Panc1 (cell line): ENCODE results near the gene NRG2. TPM values are rescaled to one million over a fixed set of nuclear protein-coding genes. Genes with fewer than 3 reads are reported as not detected.

ENCODE experiments used
- ATAC-seq: fragments of 200-7000 bp; cut with Tn5 transposase; 2 replicates; pipeline ENCODE4 v1.9.1; 2020; ENCODE audit warnings: mild to moderate bottlenecking, moderate library complexity
- BruUV-seq: library from RNA; stranded (reverse); fragments of 400-500 nt; replicated peaks from 2 replicates; lab custom pipeline; 2021; lab: Mats Ljungman, UMichigan
- CTCF ChIA-PET: fragments of 300-600 bp; sonication (Branson Sonifier 250); formaldehyde crosslinking; loops from one replicate; lab custom pipeline; 2022; ENCODE audit warnings: antibody characterized with exemption; lab: Charles Lee
- POLR2A ChIA-PET: fragments of 300-600 bp; sonication (Branson Sonifier 250); formaldehyde crosslinking; loops from one replicate; lab custom pipeline; 2022; ENCODE audit warnings: antibody characterized with exemption; lab: Charles Lee
- DNase-seq: peaks from one replicate; pipeline ENCODE4 v3.0.0-alpha.2; 2010; ENCODE audit warnings: low read depth, low spot score
- H3K27ac ChIP-seq: 2 replicates; pipeline ENCODE4 v1.5.1; 2011; ENCODE audit warnings: mild to moderate bottlenecking, low read length, inconsistent platforms
- H3K27me3 ChIP-seq: fragments of 200-500 bp; sonication (Bioruptor generic); 2 replicates; pipeline ENCODE4 v1.6.0; 2014; ENCODE audit warnings: low read length, inconsistent platforms; ENCODE audit not compliant: control insufficient read depth, insufficient read depth
- H3K36me3 ChIP-seq: fragments of 200-500 bp; sonication (Bioruptor generic); 2 replicates; pipeline ENCODE4 v1.5.1; 2014; ENCODE audit warnings: inconsistent platforms, mild to moderate bottlenecking, low read length, moderate library complexity; ENCODE audit not compliant: control insufficient read depth, insufficient read depth
- H3K4me1 ChIP-seq: 2 replicates; pipeline ENCODE4 v1.5.1; 2011; ENCODE audit warnings: inconsistent platforms, mild to moderate bottlenecking, low read length, moderate library complexity; ENCODE audit not compliant: control insufficient read depth, insufficient read depth
- H3K4me3 ChIP-seq, 2 experiments: 2 replicates each; pipeline ENCODE4 v1.5.1; 2011 to 2012; ENCODE audit warnings: low read depth in 2 of 2, low read length in 2 of 2, mild to moderate bottlenecking in 2 of 2, inconsistent platforms in 1 of 2, moderate library complexity in 1 of 2
- H3K9me3 ChIP-seq: fragments of 200-500 bp; sonication (Bioruptor generic); 2 replicates; pipeline ENCODE4 v1.5.1; 2014; ENCODE audit warnings: low read depth, mild to moderate bottlenecking, inconsistent platforms, low read length, moderate library complexity; ENCODE audit not compliant: control insufficient read depth, insufficient read depth
- CTCF ChIP-seq: fragments of 450-650 bp; IDR thresholded peaks from 2 replicates; pipeline ENCODE4 v1.5.1; 2017; ENCODE audit warnings: mild to moderate bottlenecking
- POLR2AphosphoS5 ChIP-seq: IDR thresholded peaks from 2 replicates; pipeline ENCODE4 v1.6.1; 2012; ENCODE audit warnings: mild to moderate bottlenecking, low read depth, low read length, moderate library complexity
- REST ChIP-seq, 2 experiments: IDR thresholded peaks; 2 replicates each; pipeline ENCODE4 v1.6.1; 2011 to 2012; ENCODE audit warnings: low read depth in 2 of 2, control low read depth in 1 of 2, low read length in 1 of 2, mild to moderate bottlenecking in 1 of 2, moderate library complexity in 1 of 2; ENCODE audit not compliant: insufficient read depth in 1 of 2
- SIN3A ChIP-seq: IDR thresholded peaks from 2 replicates; pipeline ENCODE4 v1.6.1; 2012; ENCODE audit warnings: low read depth, mild to moderate bottlenecking, low read length, moderate library complexity, borderline replicate concordance; ENCODE audit not compliant: insufficient read depth
- TCF7L2 ChIP-seq: IDR thresholded peaks from 2 replicates; pipeline ENCODE4 v1.6.1; 2011; ENCODE audit warnings: mild to moderate bottlenecking, low read depth, low read length, inconsistent platforms
- in situ Hi-C: cut with HindIII; loops from 2 replicates; pipeline ENCODE4 v1.10.0; 2016; ENCODE audit warnings: low sequenced_read_pairs, low pct_unique_long_range_greater_than_20kb
- intact Hi-C: fragments of 100-400 bp; cut with micrococcal nuclease; formaldehyde crosslinking; loops from one replicate; pipeline ENCODE4 v1.10.0; 2022; ENCODE audit not compliant: unreplicated experiment
- total RNA-seq: library from RNA; stranded (reverse); gene quantifications from one replicate; pipeline ENCODE4 v1.2.1, GENCODE V29; 2021; ENCODE audit not compliant: unreplicated experiment

The NRG2 gene
- total RNA-seq, 1 experiment from 2014 or later: 20.2 TPM

- Histone ChIP-seq H3K4me1 (no peaks in the 10 kb centered on the region), H3K36me3 (no peaks in the 10 kb centered on the region), H3K9me3 (no peaks in the 10 kb centered on the region), H3K4me3 (no peak overlapping the region), H3K27ac (no peak overlapping the region), H3K27me3 (peaks cover 3% of the 10 kb centered on the region; the same call in 1 of the 2 replicates)
- POLR2A ChIA-PET: interaction anchor here (0.6 kb wide), 1 partner anchor 203 kb away, joined by 4 read pairs; no protein-coding TSS in a partner anchor
- TF ChIP-seq POLR2AphosphoS5: no peak
- TF ChIP-seq TCF7L2: no peak
- TF ChIP-seq SIN3A: no peak
- no peak for TF ChIP-seq CTCF
- TF ChIP-seq REST (IDR thresholded peaks at IDR 0.05; ENCODE audit: insufficient read depth in 1 of 2, low read depth in 2 of 2, low read length in 1 of 2): no peak
- CTCF ChIA-PET: no interaction called here
- no peak for ATAC-seq
- in situ Hi-C loops (no loop called here), intact Hi-C loops (no loop called here)
- DNase-seq: no peak
- no TSS peak for BruUV-seq
Observed at GRCh38 chr5:140054086-140054689, 11.1 kb upstream of the NRG2 start.

- no peak for ATAC-seq
- H3K27me3 ChIP-seq: no peaks in the 10 kb centered on the region; the same call in 1 of the 2 replicates
Observed at GRCh38 chr5:140051950-140052349, 8.9 kb upstream of the NRG2 start.

More at GRCh38 chr5:140051950-140052349, 8.9 kb upstream of the NRG2 start:
- H3K4me1 ChIP-seq: no peaks in the 10 kb centered on the region
- ChIA-PET CTCF (no interaction called here), POLR2A (no interaction called here)
- no peak overlapping the region for H3K27ac ChIP-seq
- no peaks in the 10 kb centered on the region for H3K9me3 ChIP-seq
- no peak for DNase-seq
- intact Hi-C loops: no loop called here
- BruUV-seq: no TSS peak
- H3K36me3 ChIP-seq: no peaks in the 10 kb centered on the region
- TF ChIP-seq POLR2AphosphoS5 (no peak), REST (IDR thresholded peaks at IDR 0.05; ENCODE audit: insufficient read depth in 1 of 2, low read depth in 2 of 2, low read length in 1 of 2) (no peak), SIN3A (no peak)
- no peak overlapping the region for H3K4me3 ChIP-seq
- in situ Hi-C loops: no loop called here
